Putamen (tissue), 1 donor: ENCODE results near the gene PDPK1.
A peak's percentile ranks its signal among the peaks of the same experiment; 100 is the strongest.
"Not testable (repeated sequence)": the region's sequence is repeated elsewhere in the genome, so short reads cannot be mapped to it uniquely, and the experiment has no call there.

Experiments
- DNase-seq: peaks from one replicate; pipeline ENCODE4 v3.0.0-alpha.2; 2016; ENCODE audit warnings: low spot score

The PDPK1 gene

DNA sequence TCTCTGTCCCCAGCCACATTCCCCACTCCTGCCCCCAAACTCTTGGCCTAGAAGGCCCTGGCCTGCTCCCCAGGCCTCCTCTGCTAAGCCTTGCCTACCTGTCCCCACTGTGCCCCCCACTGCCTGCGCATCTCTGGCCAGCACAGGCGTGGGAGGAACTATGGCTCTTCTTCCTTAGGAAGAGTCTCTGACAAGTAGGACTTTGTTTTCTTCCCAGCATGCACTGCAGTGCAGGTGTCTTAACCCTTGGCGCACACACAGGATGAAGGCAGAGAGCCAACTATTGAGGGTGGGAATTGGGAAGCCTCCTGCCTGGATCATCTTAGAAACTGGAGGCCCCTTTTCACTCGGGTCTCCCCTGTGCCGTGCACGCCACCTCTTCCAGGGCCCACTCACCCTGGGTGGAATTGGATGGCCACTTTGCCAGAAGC is 14.0 kb upstream of the PDPK1 start:
- no peak for DNase-seq

DNA sequence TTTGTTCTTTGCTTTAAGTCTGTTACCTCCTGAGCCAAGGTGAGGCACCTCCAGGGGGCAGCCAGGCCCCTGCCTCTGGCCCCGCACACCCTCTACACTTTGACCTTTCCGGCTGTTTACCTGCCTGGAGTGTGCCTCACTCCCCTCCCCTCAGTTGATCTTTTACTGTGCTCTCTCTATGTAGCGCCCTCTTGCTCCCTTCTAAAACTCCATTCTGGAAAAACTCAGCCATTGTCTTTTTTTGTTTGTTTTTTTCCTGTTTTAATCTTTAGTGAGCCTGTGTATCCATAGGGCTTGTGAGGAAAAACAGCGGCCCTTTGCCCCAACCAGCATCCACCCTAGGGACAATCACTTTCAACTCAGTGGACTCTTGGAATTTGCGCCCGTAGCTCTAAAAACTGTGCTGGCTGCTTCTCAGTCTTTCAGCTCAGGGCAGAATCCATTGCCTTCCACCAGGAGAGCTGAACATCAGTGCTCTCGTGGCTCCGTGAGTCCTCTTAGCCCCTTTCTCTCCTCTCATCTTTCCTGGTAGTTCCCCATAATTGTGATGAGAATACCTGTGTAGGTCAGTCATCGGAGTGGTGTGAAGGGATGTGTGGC is 13.4 kb upstream of the PDPK1 start:
- no peak for DNase-seq

DNA sequence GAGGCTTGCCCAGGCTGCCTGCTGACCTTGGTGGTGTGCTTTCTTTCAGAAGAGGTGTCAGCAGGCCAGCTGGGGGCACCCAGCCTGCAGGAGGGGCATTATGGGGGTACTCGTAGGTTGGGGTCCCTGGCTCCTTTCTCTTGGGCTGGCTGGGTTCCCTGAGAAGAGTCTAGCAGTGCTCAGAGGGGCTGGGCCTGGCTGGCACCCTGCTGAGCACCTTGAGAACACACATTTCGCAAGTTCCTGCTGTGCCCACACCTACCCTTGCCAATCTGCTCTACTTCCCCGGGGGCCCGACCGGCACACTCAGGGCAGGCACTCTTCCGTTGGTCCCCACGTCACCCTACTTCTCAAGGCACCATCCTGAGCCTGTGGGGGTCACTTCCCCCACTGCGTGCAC is 11.7 kb upstream of the PDPK1 start:
- no peak for DNase-seq

DNA sequence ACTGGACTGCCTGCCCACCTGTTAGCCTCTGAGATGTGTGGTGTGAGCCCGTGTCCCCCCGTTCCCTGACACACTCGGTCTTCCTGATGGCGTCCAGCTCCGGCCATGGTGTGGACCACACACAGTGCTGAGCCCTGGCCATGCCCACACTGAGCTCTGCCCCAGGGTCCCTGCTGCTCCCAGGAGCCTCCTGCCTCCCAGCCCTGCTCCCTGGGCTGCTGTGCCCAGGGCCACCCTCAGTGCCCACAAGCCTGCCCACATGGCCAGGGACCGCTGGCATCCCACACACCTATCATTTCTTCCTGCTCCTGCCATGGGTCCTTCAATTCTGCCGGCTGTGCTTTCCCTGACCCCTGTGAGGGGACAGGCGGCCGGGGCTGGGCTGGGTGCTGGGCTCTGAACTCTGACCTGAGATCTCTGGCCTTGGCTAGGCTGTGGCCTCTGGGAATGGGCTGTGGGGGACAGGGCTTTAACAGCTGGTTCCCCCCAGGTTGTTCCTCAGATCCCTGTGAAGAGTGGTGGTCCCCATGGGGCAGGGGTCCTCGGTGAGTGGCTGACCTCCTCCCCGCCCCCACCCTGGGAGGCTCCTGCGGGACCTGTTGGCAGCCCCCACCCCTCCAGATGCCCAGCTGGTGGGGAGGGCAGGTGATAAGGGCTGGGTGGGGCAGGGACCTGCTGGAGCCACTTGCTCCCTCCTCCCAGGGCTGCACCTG is 10.6 kb upstream of the PDPK1 start:
- DNase-seq: no peak

DNA sequence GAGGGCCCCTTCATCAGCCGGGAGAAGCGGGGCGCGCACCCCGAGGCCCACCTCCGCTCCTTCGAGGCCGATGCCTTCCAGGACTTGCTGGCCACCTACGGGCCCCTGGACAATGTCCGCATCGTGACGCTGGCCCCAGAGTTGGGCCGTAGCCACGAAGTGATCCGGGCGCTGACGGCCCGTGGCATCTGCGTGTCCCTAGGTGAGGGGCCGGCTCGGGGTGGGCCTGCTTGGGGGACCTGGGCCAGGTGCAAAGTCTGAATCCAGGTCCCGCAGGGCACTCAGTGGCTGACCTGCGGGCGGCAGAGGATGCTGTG is 10.1 kb upstream of the PDPK1 start:
- no peak for DNase-seq

DNA sequence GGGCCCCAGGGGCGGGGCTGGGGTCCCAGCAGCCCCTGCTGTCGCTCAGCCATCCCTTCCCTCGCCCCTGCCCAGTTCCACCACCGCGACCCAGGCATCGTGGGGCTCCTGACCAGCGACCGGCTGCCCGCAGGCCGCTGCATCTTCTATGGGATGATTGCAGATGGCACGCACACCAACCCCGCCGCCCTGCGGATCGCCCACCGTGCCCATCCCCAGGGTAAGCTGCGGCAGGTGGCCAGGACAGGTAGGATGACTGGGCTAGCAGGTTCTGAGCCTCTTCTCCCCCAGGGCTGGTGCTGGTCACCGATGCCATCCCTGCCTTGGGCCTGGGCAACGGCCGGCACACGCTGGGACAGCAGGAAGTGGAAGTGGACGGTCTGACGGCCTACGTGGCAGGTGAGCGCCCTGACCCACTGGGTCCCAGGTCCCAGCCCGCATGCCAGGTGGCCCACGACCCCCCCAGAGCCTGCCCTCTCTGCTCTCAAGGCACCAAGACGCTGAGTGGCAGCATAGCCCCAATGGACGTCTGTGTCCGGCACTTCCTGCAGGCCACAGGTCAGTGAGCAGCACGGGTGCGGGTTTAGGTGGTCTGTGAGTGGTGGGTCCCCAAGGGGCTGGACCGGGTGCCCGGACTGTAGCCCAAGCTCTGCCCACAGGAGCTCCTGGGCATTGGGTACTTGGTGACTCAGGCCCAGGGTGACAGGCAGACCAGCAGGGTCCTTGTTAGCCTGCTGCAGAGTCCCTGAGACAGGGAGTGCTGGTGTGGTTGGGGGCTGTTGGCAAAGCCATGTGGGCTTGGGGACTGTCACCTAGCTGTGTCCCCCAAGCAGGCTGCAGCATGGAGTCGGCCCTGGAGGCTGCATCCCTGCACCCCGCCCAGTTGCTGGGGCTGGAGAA is 9.4 kb upstream of the PDPK1 start:
- DNase-seq: no peak

DNA sequence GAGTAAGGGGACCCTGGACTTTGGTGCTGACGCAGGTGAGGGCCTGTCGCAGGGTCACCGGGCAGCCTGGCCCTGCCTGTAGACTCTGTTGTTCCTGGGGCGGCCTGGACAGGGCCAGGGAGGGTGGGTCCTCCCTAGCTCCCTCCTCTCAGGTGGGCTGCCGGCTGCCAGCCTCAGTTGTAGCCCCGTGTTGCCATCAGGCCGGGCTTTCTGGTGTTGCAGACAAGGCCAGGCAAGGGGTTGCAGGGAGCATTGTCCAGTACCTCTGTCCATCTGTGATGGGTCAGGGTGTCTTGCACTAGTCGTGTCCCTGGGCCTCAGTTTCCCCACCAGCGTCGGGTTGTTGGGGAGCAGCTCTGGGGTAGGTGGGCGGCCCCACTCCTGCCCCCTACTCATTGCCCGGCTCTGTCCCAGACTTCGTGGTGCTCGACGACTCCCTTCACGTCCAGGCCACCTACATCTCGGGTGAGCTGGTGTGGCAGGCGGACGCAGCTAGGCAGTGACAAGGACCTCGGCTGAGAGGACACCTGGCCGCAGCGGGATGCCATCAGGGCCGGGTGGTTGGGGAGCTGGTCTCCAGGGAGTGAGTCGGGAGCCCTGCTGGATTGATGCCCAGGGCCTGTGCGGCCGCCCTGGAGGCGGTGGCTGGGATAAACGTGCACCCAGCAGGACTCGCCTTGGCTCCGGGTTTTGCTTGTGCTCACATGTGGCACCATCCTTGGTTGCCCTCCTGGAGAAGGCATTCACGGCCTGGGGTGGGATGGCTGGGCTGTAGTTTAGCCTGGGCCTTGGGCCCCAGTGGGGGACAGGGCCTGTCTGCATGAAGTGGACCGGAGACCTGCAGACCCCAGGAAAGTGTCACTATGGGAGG is 8.5 kb upstream of the PDPK1 start:
- DNase-seq: no peak

DNA sequence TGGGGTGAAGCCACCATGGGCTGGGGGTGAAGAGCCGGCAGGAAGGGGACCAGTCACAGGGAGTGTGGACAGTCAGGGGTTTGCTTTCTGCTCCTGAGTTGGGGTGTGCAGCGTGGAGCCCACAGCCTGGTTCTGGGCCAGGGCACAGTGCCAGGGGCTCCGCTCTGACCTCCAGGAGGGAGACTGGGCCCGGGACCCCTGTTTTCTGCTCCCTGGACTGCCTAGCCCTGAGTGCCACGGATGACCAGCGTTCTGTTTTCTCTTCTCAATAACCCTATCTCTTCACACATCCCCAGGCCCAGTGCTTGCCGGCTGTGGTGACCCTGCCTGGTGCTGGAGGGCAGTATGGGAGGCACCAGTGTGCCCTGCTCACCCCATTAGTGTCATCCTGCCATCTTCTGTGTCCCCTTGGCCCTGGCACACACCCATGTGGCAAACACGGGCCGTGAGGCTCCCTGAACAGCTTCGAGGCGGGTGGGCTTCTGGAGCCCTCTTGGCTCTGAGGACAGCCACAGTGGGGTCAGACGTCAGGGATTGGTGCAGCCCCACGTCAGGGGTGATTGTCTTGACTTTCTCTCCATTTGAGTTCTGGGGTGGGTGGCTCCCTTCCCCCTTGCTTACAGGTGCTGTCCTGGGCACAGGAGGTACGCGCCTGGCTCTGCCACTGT is 7.7 kb upstream of the PDPK1 start:
- DNase-seq: no peak

DNA sequence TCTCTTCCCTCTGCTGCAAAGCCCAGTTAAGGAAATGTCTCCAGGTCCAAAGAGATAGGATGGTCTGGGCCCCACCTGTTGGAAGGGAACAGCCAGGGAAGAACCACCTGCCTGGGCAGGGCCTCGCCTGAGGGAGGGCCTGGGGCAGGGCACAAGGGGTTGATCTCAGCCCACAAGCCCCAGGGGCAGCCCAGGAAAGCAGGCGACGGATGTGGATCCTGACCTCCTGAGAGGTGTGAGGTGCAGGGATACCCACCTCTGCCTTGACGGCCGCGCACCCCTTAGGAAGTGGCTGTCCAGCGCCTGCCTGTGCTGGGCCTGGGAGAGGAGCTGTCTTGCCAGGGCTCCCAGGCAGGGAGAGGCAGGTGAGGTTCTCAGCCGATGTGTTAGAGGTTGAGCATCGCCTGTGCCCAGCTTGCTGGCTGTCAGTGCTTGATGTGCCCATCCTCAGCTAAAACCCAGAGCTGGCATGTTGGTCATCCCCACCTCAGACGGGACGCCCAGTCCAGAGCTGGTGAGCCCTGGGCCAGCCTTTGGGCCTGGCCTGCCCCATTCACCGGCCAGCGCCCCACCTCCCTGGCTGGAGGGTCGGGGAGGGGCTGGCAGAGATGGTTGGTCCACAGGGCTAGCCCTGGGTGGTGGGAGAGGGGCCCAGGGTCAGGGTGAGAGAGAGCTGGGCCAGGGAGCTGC is 7.0 kb upstream of the PDPK1 start:
- DNase-seq: no peak

DNA sequence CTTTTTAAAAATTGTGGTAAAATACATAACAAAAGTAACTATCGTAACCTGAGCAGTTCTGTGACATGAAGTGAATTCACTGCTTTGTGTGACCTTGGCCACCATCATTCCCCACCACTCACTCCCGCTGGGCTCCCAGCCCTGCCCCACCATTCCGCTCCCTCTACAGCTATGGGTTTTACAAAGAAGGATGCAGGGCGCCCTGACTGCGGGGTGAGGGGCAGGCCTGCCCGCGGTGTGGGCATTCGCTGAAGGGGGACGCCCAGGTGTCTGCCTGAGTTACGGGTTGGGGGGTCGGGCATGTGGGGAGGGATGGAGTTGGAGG is 6.5 kb upstream of the PDPK1 start, which contains the start of gene CEMP1:
TSS of gene CEMP1 (minus strand) at position 38 of the 325 bp plus-strand sequence. CDS start 335 bp downstream, outside the sequence.
- DNase-seq: no peak

DNA sequence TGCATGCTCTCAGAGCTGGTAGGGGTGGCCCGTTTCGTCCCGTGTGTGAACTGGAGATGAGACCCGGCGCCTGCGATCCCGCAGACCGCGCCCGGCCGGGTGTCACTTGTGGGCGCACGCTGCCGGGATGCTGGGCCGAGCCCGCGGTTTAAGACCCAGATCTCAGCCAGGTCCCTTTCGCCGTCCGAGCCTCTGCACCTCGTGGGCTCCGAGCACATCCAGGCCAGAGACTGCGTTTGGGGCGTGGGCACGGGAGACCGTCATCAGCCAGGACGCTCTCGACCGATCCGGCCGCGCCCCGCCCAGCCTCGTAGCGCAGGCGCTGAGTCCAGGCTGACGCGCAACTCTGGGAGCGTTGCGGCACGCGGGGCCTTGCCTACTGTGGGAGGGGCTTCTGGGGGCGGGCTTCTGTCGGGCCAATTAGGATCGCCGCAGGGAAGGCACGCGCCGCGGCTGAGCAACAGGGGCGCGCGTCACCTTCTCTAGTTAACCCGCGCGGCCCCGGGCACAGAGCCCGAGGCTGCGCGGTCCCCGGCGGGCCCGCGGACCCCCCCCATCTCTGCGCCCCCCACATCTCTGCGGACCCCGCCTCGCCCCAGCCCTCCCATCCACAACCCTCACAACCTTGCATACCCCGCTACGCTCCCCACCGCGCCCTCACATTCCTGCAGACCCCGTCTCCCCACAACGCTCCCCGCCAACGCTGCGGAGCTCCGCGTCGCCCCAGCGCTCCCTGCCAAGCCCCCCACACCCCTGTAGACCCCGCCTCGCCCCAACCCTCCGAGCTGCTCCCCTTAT is 5.9 kb upstream of the PDPK1 start:
- DNase-seq: peak; percentile 97

DNA sequence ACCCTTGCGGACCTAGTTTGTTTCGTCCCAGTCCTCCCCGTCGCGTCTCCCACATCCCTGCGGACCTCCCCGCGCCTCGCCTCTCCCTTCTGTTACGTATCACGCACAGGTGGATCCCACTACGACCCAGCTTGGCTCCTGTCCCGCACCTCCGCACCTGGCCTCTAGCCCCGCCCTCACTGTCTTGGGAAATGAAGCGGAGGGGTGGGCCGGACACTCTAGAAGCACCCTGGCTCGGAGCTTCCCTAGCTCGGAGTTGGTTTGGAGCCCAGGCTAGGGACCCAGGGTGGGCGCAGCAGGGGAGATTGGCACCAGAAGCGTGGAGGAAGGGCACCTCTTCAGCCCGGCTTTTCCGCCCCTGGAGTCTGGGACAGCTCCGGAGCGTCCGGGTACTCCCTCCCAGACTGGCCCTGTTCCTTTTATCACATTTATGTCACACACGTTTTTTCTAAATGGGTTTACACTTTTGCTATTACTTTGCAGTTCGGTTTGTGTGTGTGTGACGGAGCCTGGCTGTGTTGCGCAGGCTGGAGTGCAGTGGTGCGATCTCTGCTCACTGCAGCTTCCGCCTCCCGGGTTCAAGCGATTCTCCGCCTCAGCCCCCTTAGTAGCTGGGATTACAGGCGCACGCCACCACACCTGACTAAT is 5.2 kb upstream of the PDPK1 start:
- DNase-seq: peak; percentile 72

DNA sequence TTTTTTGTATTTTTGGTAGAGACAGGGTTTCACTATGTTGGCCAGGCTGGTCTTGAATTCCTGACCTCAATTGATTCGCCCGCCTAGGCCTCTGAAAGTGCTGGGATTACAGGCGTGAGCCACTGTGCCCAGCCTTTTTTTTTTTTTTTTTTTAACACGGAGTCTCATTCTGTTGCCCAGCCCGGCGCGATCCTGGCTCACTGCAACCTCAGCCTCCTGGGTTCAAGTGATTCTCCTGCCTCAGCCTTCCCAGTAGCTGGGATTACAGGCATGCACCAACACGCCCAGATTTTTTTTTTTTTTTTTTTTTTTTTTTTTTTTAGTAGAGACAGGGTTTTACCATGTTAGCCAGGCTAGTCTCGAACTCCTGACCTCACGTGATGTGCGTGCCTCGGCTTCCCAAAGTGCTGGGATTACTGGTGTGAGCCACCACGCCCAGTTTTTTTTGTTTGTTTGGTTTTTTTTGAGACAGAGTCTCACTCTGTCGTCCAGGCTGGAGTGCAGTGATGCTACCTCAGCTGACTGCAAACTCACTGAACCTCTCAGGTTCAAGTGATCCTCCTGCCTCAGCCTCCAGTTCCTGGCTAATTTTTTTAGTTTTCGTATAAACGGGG is 4.6 kb upstream of the PDPK1 start:
- not testable (repeated sequence) for DNase-seq

DNA sequence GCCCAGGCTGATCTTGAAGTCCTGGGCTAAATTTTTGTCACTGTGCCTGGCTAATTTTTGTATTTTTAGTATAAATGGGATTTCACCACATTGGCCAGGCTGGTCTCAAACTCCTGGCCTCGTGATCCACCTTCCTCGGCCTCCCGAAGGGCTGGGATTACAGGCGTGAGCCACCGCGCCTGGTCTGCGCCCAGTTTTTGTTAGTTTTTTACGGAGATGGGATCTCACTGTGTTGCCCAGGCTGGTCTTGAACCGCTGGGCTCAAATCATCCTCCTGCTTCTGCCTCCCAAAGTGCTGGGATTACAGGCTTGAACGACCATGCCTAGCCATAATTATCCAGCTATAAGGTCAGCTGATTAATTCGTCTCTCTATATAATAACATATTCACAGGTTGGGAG is 3.9 kb upstream of the PDPK1 start:
- no peak for DNase-seq

DNA sequence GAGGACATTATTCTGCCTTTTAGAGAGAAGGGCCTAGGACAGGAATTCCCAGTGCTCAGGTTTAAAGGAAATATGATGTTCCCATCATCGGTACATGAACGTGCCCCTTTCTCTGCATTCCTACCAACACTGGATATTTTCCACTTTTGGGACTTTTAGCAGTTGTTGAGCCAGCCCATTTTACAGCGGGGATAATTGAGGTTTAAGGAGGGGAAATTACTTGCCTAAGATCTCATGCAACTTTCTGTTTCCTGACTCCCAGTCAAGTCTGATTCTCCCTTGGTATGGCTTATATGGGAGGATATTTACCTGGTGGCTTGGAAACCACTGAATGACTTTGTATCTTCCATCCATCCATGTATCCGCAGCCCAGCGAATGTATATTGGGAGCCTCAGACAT is 3.5 kb upstream of the PDPK1 start:
- not testable (repeated sequence) for DNase-seq

DNA sequence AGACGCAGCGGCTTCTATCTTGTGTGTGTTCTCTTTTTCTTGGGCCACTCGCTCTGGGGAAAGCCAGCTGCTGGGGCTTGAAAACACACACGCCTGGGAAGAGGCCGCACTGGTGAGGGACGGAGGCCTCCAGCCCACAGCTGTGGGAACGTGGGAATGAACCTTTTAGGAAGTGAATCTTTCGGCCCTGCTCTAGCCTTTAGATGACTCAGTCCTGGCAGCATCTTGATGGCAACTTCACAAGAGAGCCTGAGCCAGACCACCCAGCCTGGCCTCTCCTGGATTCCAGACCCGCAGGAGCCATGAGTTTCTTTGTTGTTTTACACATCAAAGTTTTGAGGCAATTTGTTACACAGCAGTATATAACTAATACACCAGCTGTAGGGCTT is 2.2 kb upstream of the PDPK1 start:
- no peak for DNase-seq

DNA sequence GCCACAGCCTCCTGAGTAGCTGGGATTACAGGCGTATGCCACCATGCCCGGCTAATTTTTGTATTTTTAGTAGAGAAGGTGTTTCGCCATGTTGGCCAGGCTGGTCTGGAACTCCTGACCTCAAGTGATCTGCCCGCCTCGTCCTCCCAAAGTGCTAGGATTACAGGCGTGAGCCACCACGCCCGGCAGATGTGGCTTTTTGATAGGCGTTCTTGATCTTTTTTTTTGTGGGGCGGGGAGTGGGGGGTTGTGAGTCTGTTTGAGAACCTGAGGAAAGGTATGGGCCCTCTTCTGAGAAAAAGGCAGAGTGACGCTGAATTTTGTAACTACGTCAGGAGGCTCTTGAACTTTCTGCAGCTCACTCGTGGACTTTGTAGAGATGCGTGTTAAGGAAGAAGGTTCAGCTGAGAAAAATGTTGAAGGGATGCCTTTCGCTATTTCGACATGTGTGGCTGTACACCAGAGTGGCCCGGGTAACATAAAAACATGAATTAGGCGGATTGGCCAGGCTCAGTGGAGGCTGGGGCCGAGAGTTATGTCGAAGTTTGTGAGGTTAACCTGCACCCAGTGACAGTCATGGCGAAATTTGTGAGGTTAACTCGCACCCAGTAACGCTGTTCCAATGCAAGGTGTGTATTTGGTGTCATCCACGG is 1.5 kb downstream of the PDPK1 start:
- not testable (repeated sequence) for DNase-seq

DNA sequence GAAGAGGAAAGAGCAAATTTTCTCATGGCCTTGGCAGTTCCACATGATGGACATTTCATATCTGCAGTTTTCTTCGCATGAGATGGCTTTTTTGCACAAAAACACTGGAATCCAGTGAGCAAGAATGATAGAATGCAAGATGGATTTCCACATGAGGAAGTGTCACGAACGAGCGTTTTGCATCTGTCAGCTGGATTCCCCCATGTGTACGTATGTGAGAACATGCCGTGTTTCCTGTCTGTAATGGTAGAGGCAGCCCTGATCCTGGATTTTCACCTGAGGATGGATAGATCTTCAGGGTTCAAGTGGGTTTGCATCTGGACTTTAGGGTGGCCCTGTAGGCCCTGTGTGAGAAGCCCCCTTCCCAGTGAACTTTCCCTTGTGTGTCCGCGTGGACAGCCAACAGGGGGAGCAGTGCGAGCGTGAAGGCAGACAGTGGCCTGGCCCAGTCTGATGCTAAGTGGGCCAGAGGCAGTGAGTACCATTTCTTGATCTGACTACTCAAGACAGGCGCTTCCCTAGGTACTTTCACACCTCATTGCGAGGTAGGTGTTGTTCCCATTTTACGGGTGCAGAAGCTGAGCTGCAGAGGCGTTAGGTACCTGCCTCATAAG is 2.1 kb downstream of the PDPK1 start:
- DNase-seq: not testable (repeated sequence)
